GDM1 (cell line): ENCODE data around the gene TBC1D21.
"Not testable (repeated sequence)": the region's sequence is repeated elsewhere in the genome, so short reads cannot be mapped to it uniquely, and the experiment has no call there.

ENCODE experiments used
- DNase-seq: peaks from one replicate; lab custom pipeline; 2025; lab: John Stamatoyannopoulos, UW

The TBC1D21 gene

GRCh38 chr15:73930371-73930770 is 57.0 kb downstream of the TBC1D21 start:
- no peak for DNase-seq

GRCh38 chr15:73930790-73931281 is 57.5 kb downstream of the TBC1D21 start:
- DNase-seq = no peak

GRCh38 chr15:73931441-73931840 is 58.1 kb downstream of the TBC1D21 start:
- DNase-seq = no peak

- no peak for DNase-seq
These were observed 59.2 kb downstream of the TBC1D21 start for GRCh38 chr15:73932381-73933191.

GRCh38 chr15:73934281-73934680 is 60.9 kb downstream of the TBC1D21 start:
- DNase-seq = no peak

GRCh38 chr15:73935547-73935946 is 62.2 kb downstream of the TBC1D21 start:
- no peak for DNase-seq

GRCh38 chr15:73936181-73936580 is 62.8 kb downstream of the TBC1D21 start:
- DNase-seq = no peak

GRCh38 chr15:73936588-73937290 is 63.4 kb downstream of the TBC1D21 start:
- no peak for DNase-seq

GRCh38 chr15:73937296-73937695 is 63.9 kb downstream of the TBC1D21 start:
- DNase-seq = no peak

- DNase-seq = no peak
These were observed 64.4 kb downstream of the TBC1D21 start for GRCh38 chr15:73937726-73938125.

- DNase-seq = not testable (repeated sequence)
These were observed 65.2 kb downstream of the TBC1D21 start for GRCh38 chr15:73938516-73938915.
